HCT116 (cell line): ENCODE results near the gene OR6Q1. TPM values are rescaled to one million over a fixed set of nuclear protein-coding genes. Genes with fewer than 3 reads are reported as not detected.

Experiments used
- ATAC-seq: fragments of 200-7000 bp; cut with Tn5 transposase; 2 replicates; pipeline ENCODE4 v1.9.1; 2020; ENCODE audit warnings: mild to moderate bottlenecking, moderate library complexity
- BruUV-seq: library from RNA; stranded (reverse); fragments of 400-500 nt; replicated peaks from 2 replicates; lab custom pipeline; 2021; lab: Mats Ljungman, UMichigan
- CTCF ChIA-PET: fragments of 300-600 bp; sonication (Branson Sonifier 250); formaldehyde crosslinking; loops from one replicate; lab custom pipeline; 2021; ENCODE audit warnings: antibody characterized with exemption; lab: Charles Lee
- POLR2A ChIA-PET: fragments of 300-600, 350-600 bp; sonication (Branson Sonifier 250); formaldehyde crosslinking; loops from one replicate; lab custom pipeline; 2021; ENCODE audit warnings: antibody characterized with exemption; lab: Charles Lee
- RAD21 ChIA-PET, 2 experiments: fragments of 300-600 bp; sonication (Branson Sonifier 250); formaldehyde crosslinking; loops; one replicate each; lab custom pipeline; 2023; ENCODE audit warnings: low total read pairs in 2 of 2; ENCODE audit not compliant: uncharacterized antibody in 2 of 2, unreplicated experiment in 2 of 2, low non-redundant PET in 1 of 2; lab: Charles Lee
- DNase-seq: peaks from one replicate; pipeline ENCODE4 v3.0.0-alpha.2; 2010; ENCODE audit warnings: low read depth, low spot score
- H2AFZ ChIP-seq: fragments of 200-600 bp; shearing (Covaris generic), sonication (generic); 2 replicates; pipeline ENCODE4 v1.6.1; 2017; ENCODE audit warnings: low read depth, mixed run types, mixed read lengths, antibody characterized with exemption, low read length; ENCODE audit not compliant: poor library complexity, severe bottlenecking
- H3K27ac ChIP-seq: 2 replicates; pipeline ENCODE4 v1.5.1; 2012; ENCODE audit warnings: low read depth, low read length
- H3K27me3 ChIP-seq: fragments of 200-600 bp; sonication (generic); 2 replicates; pipeline ENCODE4 v1.6.1; 2016; ENCODE audit warnings: mixed run types, low read length, mixed read lengths; ENCODE audit not compliant: insufficient read depth
- H3K36me3 ChIP-seq, 2 experiments: fragments of 200-500 bp in 1 of 2; fragments of 200-600 bp in 1 of 2; sonication (Bioruptor generic) in 1 of 2; sonication (generic) in 1 of 2; 2 replicates each; pipeline versions ENCODE4 v1.5.1 to v1.6.1; 2014 to 2016; ENCODE audit warnings: low read length in 2 of 2, inconsistent platforms in 1 of 2, mixed read lengths in 1 of 2, mixed run types in 1 of 2; ENCODE audit not compliant: insufficient read depth in 2 of 2, control insufficient read depth in 1 of 2
- H3K4me1 ChIP-seq, 2 experiments: fragments of 200-600 bp in 1 of 2; sonication (generic) in 1 of 2; 2 replicates each; pipeline versions ENCODE4 v1.5.1 to v1.6.1; 2012 to 2017; ENCODE audit warnings: low read length in 2 of 2, inconsistent platforms in 1 of 2, mild to moderate bottlenecking in 1 of 2, mixed read lengths in 1 of 2, mixed run types in 1 of 2, moderate library complexity in 1 of 2; ENCODE audit not compliant: insufficient read depth in 2 of 2, control insufficient read depth in 1 of 2
- H3K4me2 ChIP-seq: fragments of 200-600 bp; sonication (generic); 2 replicates; pipeline ENCODE4 v1.6.1; 2017; ENCODE audit warnings: mixed run types, low read length, mixed read lengths
- H3K4me3 ChIP-seq, 2 experiments: fragments of 200-600 bp in 1 of 2; sonication (generic) in 1 of 2; replicated peaks in 1 of 2; 2 replicates each; pipeline ENCODE4 v1.5.1; 2011 to 2016; ENCODE audit warnings: low read length in 2 of 2, control low read depth in 1 of 2, low read depth in 1 of 2, mild to moderate bottlenecking in 1 of 2, mixed read lengths in 1 of 2, mixed run types in 1 of 2
- H3K79me2 ChIP-seq: fragments of 200-600 bp; sonication (generic); 2 replicates; pipeline ENCODE4 v1.6.1; 2017; ENCODE audit warnings: mild to moderate bottlenecking, mixed run types, low read length, moderate library complexity, mixed read lengths; ENCODE audit not compliant: insufficient read depth
- H3K9ac ChIP-seq: fragments of 200-600 bp; sonication (generic); 2 replicates; pipeline ENCODE4 v1.6.1; 2016; ENCODE audit warnings: low read length, mixed read lengths
- H3K9me2 ChIP-seq: fragments of 200-600 bp; sonication (generic), shearing (Covaris generic); 2 replicates; pipeline ENCODE4 v1.6.1; 2017; ENCODE audit warnings: mixed run types, mild to moderate bottlenecking, moderate library complexity; ENCODE audit not compliant: insufficient read depth
- H3K9me3 ChIP-seq, 2 experiments: fragments of 200-500 bp in 1 of 2; fragments of 200-600 bp in 1 of 2; sonication (Bioruptor generic) in 1 of 2; sonication (generic) in 1 of 2; 2 replicates each; pipeline ENCODE4 v1.6.1; 2014 to 2017; ENCODE audit warnings: low read length in 2 of 2, mixed read lengths in 2 of 2, inconsistent platforms in 1 of 2, low read depth in 1 of 2, mild to moderate bottlenecking in 1 of 2, mixed run types in 1 of 2, moderate library complexity in 1 of 2; ENCODE audit not compliant: control insufficient read depth in 1 of 2, insufficient read depth in 1 of 2
- H4K20me1 ChIP-seq: fragments of 200-600 bp; sonication (generic), shearing (Covaris generic); 2 replicates; pipeline ENCODE4 v1.6.1; 2017; ENCODE audit warnings: mixed run types, mild to moderate bottlenecking, moderate library complexity; ENCODE audit not compliant: insufficient read depth
- CBX3 ChIP-seq: IDR thresholded peaks from 2 replicates; pipeline ENCODE4 v1.6.1; 2012; ENCODE audit warnings: low read depth
- CEBPB ChIP-seq: IDR thresholded peaks from 2 replicates; pipeline ENCODE4 v1.6.1; 2012; ENCODE audit warnings: low read depth
- ELF1 ChIP-seq: IDR thresholded peaks from 2 replicates; pipeline ENCODE4 v1.6.1; 2012; ENCODE audit warnings: low read depth, borderline replicate concordance
- FOSL1 ChIP-seq: IDR thresholded peaks from 2 replicates; pipeline ENCODE4 v1.6.1; 2012; ENCODE audit warnings: low read depth
- JUND ChIP-seq: IDR thresholded peaks from 2 replicates; pipeline ENCODE4 v1.6.1; 2012
- POLR2A ChIP-seq: IDR thresholded peaks from 2 replicates; pipeline ENCODE4 v1.7.0; 2011; ENCODE audit warnings: borderline replicate concordance; ENCODE audit not compliant: insufficient read depth, insufficient read length; ENCODE audit errors: extremely low read depth
- POLR2AphosphoS5 ChIP-seq: IDR thresholded peaks from 2 replicates; pipeline ENCODE4 v1.6.1; 2011; ENCODE audit warnings: mild to moderate bottlenecking, low read depth, low read length, moderate library complexity
- RAD21 ChIP-seq: IDR thresholded peaks from 2 replicates; pipeline ENCODE4 v1.6.1; 2012; ENCODE audit warnings: low read depth, mild to moderate bottlenecking
- SIN3A ChIP-seq: IDR thresholded peaks from 2 replicates; pipeline ENCODE4 v1.6.1; 2012; ENCODE audit warnings: low read depth
- SP1 ChIP-seq: IDR thresholded peaks from 2 replicates; pipeline ENCODE4 v1.6.1; 2012; ENCODE audit warnings: low read depth
- TCF7L2 ChIP-seq: IDR thresholded peaks from 2 replicates; pipeline ENCODE4 v1.7.0; 2011; ENCODE audit warnings: borderline replicate concordance, inconsistent platforms; ENCODE audit not compliant: insufficient read depth, insufficient read length; ENCODE audit errors: extremely low read depth
- YY1 ChIP-seq: IDR thresholded peaks from 2 replicates; pipeline ENCODE4 v1.6.1; 2011; ENCODE audit warnings: low read length, low read depth, moderate library complexity, mild to moderate bottlenecking; ENCODE audit not compliant: insufficient replicate concordance; ENCODE audit errors: extremely low read depth
- ZNF274 ChIP-seq: fragments of 200-500 bp; sonication (Bioruptor generic); IDR thresholded peaks from 2 replicates; pipeline ENCODE4 v1.6.1; 2014; ENCODE audit warnings: mild to moderate bottlenecking, low read depth, low read length, inconsistent platforms
- intact Hi-C: fragments of 100-400 bp; cut with micrococcal nuclease; formaldehyde crosslinking; loops from 2 replicates; pipeline ENCODE4 v1.10.0; 2022
- total RNA-seq: library from RNA; stranded (reverse); gene quantifications from one replicate; pipeline ENCODE4 v1.2.1, GENCODE V29; 2021; ENCODE audit not compliant: unreplicated experiment
- TF ChIP-seq, protein P1 (sequence below), 3 experiments: fragments of 200-600 bp in 1 of 3; sonication (generic) in 1 of 3; IDR thresholded peaks in 2 of 3; conservative IDR thresholded peaks in 1 of 3; 2 replicates each; pipeline ENCODE4 v1.5.1; 2012 to 2017; ENCODE audit warnings: low read depth in 2 of 3, low read length in 2 of 3, antibody characterized with exemption in 1 of 3, borderline replicate concordance in 1 of 3, control low read depth in 1 of 3, mild to moderate bottlenecking in 1 of 3, mixed read lengths in 1 of 3, mixed run types in 1 of 3, moderate library complexity in 1 of 3; ENCODE audit not compliant: insufficient read depth in 1 of 3
- TF ChIP-seq, protein P2 (sequence below): IDR thresholded peaks from 2 replicates; pipeline ENCODE4 v1.6.1; 2012; ENCODE audit warnings: low read depth
- TF ChIP-seq, protein P3 (sequence below): IDR thresholded peaks from 2 replicates; pipeline ENCODE4 v1.6.1; 2012
- TF ChIP-seq, protein P4 (sequence below): IDR thresholded peaks from 2 replicates; pipeline ENCODE4 v1.6.1; 2011; ENCODE audit warnings: mild to moderate bottlenecking, low read length, moderate library complexity; ENCODE audit not compliant: insufficient replicate concordance; ENCODE audit errors: extremely low read depth

The OR6Q1 gene
- total RNA-seq, 1 experiment from 2014 or later: not detected

DNA sequence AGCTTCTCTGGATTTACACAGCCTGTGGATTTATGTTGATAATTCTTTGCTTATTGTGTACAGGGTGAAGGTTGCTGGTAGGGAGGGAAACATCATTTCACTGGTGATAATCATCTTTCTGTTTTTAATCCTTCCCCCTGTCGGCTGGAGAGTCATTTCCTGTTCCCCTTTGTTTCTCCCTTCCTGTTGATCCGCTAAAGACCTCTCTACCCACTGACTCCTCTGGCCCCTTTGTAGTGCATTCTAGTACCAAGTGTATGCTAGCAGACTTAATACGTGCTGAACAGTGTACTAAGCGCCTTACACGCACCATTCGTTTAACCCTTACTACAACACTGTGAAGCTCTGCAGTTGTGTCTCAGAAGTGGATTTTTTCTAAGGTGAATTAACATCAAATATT, 26.1 kb upstream of the OR6Q1 start:
- no peak overlapping the region for H3K4me2 ChIP-seq
- ChIA-PET POLR2A (no interaction called here), RAD21 (no interaction called here), CTCF (no interaction called here)
- peaks cover 12% of the 10 kb centered on the region; the same call in 1 of the 2 replicates for H3K27me3 ChIP-seq
- ATAC-seq: no peak
- no peaks in the 10 kb centered on the region for H3K79me2 ChIP-seq
- H3K9me3 ChIP-seq: no peaks in the 10 kb centered on the region
- no TSS peak for BruUV-seq
- TF ChIP-seq CBX3: no peak
- no peak for TF ChIP-seq ELF1
- TF ChIP-seq, protein P1, sequence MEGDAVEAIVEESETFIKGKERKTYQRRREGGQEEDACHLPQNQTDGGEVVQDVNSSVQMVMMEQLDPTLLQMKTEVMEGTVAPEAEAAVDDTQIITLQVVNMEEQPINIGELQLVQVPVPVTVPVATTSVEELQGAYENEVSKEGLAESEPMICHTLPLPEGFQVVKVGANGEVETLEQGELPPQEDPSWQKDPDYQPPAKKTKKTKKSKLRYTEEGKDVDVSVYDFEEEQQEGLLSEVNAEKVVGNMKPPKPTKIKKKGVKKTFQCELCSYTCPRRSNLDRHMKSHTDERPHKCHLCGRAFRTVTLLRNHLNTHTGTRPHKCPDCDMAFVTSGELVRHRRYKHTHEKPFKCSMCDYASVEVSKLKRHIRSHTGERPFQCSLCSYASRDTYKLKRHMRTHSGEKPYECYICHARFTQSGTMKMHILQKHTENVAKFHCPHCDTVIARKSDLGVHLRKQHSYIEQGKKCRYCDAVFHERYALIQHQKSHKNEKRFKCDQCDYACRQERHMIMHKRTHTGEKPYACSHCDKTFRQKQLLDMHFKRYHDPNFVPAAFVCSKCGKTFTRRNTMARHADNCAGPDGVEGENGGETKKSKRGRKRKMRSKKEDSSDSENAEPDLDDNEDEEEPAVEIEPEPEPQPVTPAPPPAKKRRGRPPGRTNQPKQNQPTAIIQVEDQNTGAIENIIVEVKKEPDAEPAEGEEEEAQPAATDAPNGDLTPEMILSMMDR (IDR thresholded peaks at IDR 0.05 in 2 of 3, conservative IDR thresholded peaks at IDR 0.05 in 1 of 3; ENCODE audit: borderline replicate concordance in 1 of 3, insufficient read depth in 1 of 3, low read depth in 2 of 3, low read length in 2 of 3): no peak
- TF ChIP-seq SIN3A: no peak
- TF ChIP-seq JUND: no peak
- TF ChIP-seq RAD21: no peak
- TF ChIP-seq YY1: no peak
- no peak for TF ChIP-seq ZNF274
- TF ChIP-seq, protein P2, sequence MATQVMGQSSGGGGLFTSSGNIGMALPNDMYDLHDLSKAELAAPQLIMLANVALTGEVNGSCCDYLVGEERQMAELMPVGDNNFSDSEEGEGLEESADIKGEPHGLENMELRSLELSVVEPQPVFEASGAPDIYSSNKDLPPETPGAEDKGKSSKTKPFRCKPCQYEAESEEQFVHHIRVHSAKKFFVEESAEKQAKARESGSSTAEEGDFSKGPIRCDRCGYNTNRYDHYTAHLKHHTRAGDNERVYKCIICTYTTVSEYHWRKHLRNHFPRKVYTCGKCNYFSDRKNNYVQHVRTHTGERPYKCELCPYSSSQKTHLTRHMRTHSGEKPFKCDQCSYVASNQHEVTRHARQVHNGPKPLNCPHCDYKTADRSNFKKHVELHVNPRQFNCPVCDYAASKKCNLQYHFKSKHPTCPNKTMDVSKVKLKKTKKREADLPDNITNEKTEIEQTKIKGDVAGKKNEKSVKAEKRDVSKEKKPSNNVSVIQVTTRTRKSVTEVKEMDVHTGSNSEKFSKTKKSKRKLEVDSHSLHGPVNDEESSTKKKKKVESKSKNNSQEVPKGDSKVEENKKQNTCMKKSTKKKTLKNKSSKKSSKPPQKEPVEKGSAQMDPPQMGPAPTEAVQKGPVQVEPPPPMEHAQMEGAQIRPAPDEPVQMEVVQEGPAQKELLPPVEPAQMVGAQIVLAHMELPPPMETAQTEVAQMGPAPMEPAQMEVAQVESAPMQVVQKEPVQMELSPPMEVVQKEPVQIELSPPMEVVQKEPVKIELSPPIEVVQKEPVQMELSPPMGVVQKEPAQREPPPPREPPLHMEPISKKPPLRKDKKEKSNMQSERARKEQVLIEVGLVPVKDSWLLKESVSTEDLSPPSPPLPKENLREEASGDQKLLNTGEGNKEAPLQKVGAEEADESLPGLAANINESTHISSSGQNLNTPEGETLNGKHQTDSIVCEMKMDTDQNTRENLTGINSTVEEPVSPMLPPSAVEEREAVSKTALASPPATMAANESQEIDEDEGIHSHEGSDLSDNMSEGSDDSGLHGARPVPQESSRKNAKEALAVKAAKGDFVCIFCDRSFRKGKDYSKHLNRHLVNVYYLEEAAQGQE: no peak
- TF ChIP-seq FOSL1: no peak
- TF ChIP-seq TCF7L2: no peak
- TF ChIP-seq, protein P3, sequence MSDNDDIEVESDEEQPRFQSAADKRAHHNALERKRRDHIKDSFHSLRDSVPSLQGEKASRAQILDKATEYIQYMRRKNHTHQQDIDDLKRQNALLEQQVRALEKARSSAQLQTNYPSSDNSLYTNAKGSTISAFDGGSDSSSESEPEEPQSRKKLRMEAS: no peak
- no peak for TF ChIP-seq SP1
- TF ChIP-seq CEBPB: no peak
- no peak for TF ChIP-seq POLR2AphosphoS5
- TF ChIP-seq, protein P4, sequence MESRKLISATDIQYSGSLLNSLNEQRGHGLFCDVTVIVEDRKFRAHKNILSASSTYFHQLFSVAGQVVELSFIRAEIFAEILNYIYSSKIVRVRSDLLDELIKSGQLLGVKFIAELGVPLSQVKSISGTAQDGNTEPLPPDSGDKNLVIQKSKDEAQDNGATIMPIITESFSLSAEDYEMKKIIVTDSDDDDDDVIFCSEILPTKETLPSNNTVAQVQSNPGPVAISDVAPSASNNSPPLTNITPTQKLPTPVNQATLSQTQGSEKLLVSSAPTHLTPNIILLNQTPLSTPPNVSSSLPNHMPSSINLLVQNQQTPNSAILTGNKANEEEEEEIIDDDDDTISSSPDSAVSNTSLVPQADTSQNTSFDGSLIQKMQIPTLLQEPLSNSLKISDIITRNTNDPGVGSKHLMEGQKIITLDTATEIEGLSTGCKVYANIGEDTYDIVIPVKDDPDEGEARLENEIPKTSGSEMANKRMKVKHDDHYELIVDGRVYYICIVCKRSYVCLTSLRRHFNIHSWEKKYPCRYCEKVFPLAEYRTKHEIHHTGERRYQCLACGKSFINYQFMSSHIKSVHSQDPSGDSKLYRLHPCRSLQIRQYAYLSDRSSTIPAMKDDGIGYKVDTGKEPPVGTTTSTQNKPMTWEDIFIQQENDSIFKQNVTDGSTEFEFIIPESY: no peak
- no peak for TF ChIP-seq POLR2A
- H2AFZ ChIP-seq: no peak overlapping the region
- no peaks in the 10 kb centered on the region for H3K9me2 ChIP-seq
- no peak for DNase-seq
- H3K4me3 ChIP-seq: no peak overlapping the region
- H3K27ac ChIP-seq: no peak overlapping the region
- no peaks in the 10 kb centered on the region for H4K20me1 ChIP-seq
- H3K4me1 ChIP-seq: no peaks in the 10 kb centered on the region
- H3K9ac ChIP-seq: no peak overlapping the region
- no peaks in the 10 kb centered on the region for H3K36me3 ChIP-seq
- intact Hi-C loops: no loop called here
